ENCODE data around the gene STARD5. TPM values are rescaled to one million over a fixed set of nuclear protein-coding genes. Genes with fewer than 3 reads are reported as not detected.

STARD5 gene
- total RNA-seq, 1 donor from 2014 or later, result 5.2 TPM

DNA sequence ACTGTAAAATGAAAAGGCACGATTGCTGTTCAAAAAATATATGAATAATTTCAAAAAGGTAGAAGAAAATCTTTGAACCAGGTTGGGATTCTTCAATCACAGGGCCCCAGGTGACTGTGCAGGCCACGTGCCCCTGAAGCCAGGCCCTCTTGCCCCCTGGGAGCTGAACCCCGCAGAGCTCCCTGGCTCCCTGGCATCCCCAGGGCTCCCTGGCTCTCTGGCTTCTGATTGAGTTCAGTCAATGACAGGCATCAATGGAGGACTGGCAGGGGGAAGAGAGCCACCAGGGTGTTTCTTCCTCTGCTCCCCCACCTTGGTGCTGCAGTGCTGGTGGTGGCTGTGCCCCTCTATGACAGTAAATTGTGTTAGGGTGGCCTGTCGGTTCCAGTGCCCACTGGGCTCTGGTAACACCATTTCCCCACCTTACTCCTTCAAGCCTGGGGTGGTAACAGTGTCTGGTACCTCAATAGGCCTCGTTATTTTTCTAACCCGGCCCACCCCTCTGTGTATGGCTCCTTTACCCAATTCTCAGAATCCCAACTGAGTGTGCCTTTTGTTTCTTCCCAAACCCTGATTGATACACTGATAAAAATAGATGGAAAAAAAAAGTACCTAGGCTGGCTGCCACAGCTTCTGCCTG lies 62.6 kb downstream of the STARD5 start:
- Histone ChIP-seq H3K36me3 (no peaks in the 10 kb centered on the region), H3K27me3 (ENCODE audit: low read depth) (no peaks in the 10 kb centered on the region), H3K9me3 (no peaks in the 10 kb centered on the region), H3K4me3 (no peak overlapping the region), H3K27ac (no peak overlapping the region), H3K4me1 (peaks cover 21% of the 10 kb centered on the region)
- TF ChIP-seq, protein P1, sequence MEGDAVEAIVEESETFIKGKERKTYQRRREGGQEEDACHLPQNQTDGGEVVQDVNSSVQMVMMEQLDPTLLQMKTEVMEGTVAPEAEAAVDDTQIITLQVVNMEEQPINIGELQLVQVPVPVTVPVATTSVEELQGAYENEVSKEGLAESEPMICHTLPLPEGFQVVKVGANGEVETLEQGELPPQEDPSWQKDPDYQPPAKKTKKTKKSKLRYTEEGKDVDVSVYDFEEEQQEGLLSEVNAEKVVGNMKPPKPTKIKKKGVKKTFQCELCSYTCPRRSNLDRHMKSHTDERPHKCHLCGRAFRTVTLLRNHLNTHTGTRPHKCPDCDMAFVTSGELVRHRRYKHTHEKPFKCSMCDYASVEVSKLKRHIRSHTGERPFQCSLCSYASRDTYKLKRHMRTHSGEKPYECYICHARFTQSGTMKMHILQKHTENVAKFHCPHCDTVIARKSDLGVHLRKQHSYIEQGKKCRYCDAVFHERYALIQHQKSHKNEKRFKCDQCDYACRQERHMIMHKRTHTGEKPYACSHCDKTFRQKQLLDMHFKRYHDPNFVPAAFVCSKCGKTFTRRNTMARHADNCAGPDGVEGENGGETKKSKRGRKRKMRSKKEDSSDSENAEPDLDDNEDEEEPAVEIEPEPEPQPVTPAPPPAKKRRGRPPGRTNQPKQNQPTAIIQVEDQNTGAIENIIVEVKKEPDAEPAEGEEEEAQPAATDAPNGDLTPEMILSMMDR (IDR thresholded peaks at IDR 0.05), result no peak
- DNase-seq (no peak), ATAC-seq (no peak)
- intact Hi-C loops (cut with DNase I), result loop anchor here (10.0 kb wide), 1 partner anchor 106 kb away; no protein-coding TSS in a partner anchor

DNA sequence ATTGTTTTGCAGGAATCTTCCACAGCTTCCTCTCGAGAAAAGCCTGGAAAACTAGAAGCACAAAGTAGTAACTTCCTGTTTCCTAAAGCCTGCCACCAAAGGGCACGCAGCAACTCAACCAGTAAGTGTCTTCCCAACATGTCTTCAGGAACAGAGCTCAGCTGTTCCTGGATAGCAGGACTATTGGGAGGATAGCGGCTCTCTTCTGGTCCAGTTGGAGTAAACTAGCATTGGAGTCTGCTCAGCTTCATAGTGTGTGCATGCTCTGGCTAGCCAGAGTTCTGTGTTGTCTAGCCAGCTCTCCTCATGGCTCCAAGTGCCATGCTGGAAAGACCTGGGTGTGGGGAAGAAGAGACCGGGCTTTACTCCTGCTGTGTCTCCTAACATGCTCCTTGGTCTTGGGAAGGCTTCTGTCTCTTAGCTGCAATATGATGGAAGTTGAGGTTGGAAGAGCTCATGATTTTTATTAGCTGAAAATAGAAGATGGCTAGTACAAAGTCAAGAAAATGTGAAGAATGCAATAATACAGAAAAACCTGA lies 64.1 kb downstream of the STARD5 start:
- no peaks in the 10 kb centered on the region for H3K27me3 ChIP-seq (ENCODE audit: low read depth)
- H3K36me3 ChIP-seq, result no peaks in the 10 kb centered on the region
- peaks cover 14% of the 10 kb centered on the region for H3K4me1 ChIP-seq
- no peak for DNase-seq
- H3K27ac ChIP-seq, result no peak overlapping the region
- H3K9me3 ChIP-seq, result no peaks in the 10 kb centered on the region
- no peak for ATAC-seq
- H3K4me3 ChIP-seq, result no peak overlapping the region
- TF ChIP-seq, protein P1 (IDR thresholded peaks at IDR 0.05), result no peak
- intact Hi-C loops (cut with DNase I), result loop anchor here (10.0 kb wide), 1 partner anchor 105 kb away; no protein-coding TSS in a partner anchor

Other genes starting within 250 kb of the STARD5 start
- gene CFAP161, start 189.9 kb downstream of the STARD5 start, total RNA-seq, result 7.4 TPM
- gene IL16, start 127.3 kb downstream of the STARD5 start, total RNA-seq, result 34.6 TPM
- not detected for gene TMC3, start 50.1 kb upstream of the STARD5 start, total RNA-seq